ENCODE data around the gene SKI.
"Not testable (repeated sequence)": the region's sequence is repeated elsewhere in the genome, so short reads cannot be mapped to it uniquely, and the experiment has no call there.

Gene SKI

GRCh38 chr1:2313651-2314261 is 85.6 kb downstream of the SKI start:
- no peak for DNase-seq

GRCh38 chr1:2314273-2314802 is 86.2 kb downstream of the SKI start:
- peak; percentile 22 for DNase-seq

- peak; percentile 57 for DNase-seq
Observed at GRCh38 chr1:2314803-2315673, 86.9 kb downstream of the SKI start.

- DNase-seq: no peak
Observed at GRCh38 chr1:2315674-2316450, 87.7 kb downstream of the SKI start.

- DNase-seq: no peak
Observed at GRCh38 chr1:2316451-2316961, 88.4 kb downstream of the SKI start.

GRCh38 chr1:2317230-2318065 is 89.3 kb downstream of the SKI start:
- DNase-seq: no peak

GRCh38 chr1:2318314-2319278 is 90.5 kb downstream of the SKI start:
- DNase-seq: peak; percentile 4

GRCh38 chr1:2319291-2319690 is 91.2 kb downstream of the SKI start:
- DNase-seq: no peak

- DNase-seq: no peak
Observed at GRCh38 chr1:2320006-2320405, 91.9 kb downstream of the SKI start.

GRCh38 chr1:2320760-2321667 is 92.9 kb downstream of the SKI start:
- no peak for DNase-seq

GRCh38 chr1:2322065-2322571 is 94.0 kb downstream of the SKI start:
- DNase-seq: peak; percentile 8

- DNase-seq: no peak
Observed at GRCh38 chr1:2322581-2323211, 94.6 kb downstream of the SKI start.

- no peak for DNase-seq
Observed at GRCh38 chr1:2323451-2323974, 95.4 kb downstream of the SKI start.

- no peak for DNase-seq
Observed at GRCh38 chr1:2324553-2325366, 96.6 kb downstream of the SKI start.

GRCh38 chr1:2326524-2326923 is 98.4 kb downstream of the SKI start:
- DNase-seq: peak; percentile 5

- DNase-seq: not testable (repeated sequence)
Observed at GRCh38 chr1:2327162-2327561, 99.0 kb downstream of the SKI start.

- no peak for DNase-seq
Observed at GRCh38 chr1:2327841-2328240, 99.7 kb downstream of the SKI start.
